ENCODE results near the gene GK2.

GK2 gene

DNA sequence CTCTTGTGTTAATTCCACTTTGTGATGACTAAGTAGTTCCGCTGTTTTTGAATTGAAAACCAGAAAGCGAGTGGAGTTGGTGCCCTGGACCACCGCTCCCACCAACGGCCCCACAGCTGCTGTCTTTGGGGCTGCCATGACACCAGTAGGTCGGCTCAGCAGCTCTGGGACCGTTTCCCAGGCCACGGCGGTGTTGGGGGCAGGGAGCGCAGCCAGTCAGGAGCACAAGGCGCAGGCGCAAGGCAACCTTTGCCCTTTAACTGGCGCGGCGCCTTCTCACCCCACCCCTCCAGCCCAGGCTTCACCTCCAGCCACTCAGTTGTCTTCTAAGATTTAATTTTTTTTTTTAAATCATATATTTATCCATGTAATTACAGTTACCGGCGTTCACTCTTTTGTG, at the start of gene GK2:
Gene GK2, minus strand, starts transcription at position 166 of the 400 bp plus-strand sequence. Its CDS starts 28 bp downstream, at position 138.
- no peaks in the 10 kb centered on the region for H3K9me3 ChIP-seq (ENCODE audit: insufficient read depth, low read length)
- no peaks in the 10 kb centered on the region for H3K4me1 ChIP-seq (ENCODE audit: insufficient read depth, insufficient read length)
- no peaks in the 10 kb centered on the region for H3K27me3 ChIP-seq (ENCODE audit: insufficient read depth, insufficient read length)
- no peaks in the 10 kb centered on the region for H3K36me3 ChIP-seq (ENCODE audit: insufficient read depth, insufficient read length, low read length)
- DNase-seq (ENCODE audit: low read depth, low spot score): no peak
- no peak for TF ChIP-seq SUZ12 (IDR thresholded peaks at IDR 0.05; ENCODE audit: extremely low read depth, insufficient read depth, insufficient read length)
- H3K9ac ChIP-seq (ENCODE audit: insufficient read length, low read depth): no peak within 1 kb of the TSS
- H3K4me3 ChIP-seq (ENCODE audit: insufficient read length, low read depth): no peak within 1 kb of the TSS

DNA sequence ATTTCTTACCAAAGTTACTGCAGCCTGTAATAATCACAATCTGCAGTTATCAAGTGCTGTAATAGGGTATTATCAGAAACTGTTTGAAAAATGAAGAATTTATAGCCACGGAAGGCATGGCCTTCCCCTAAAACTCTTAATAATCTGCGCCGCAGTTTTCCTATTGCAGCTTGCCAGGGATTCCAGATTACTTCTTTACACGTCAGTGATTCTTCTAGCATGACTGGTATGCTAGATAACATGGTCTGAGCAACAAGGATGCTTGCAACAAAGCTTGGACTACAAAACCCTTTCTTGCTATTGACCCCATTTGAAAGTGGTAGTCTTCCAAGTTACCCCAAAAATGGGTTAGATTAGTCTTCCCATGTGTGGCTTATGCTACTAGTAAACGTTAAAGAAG, 47.2 kb upstream of the GK2 start:
- no peaks in the 10 kb centered on the region for H3K4me1 ChIP-seq (ENCODE audit: insufficient read depth, insufficient read length)
- H3K9me3 ChIP-seq (ENCODE audit: insufficient read depth, low read length): no peaks in the 10 kb centered on the region
- H3K36me3 ChIP-seq (ENCODE audit: insufficient read depth, insufficient read length, low read length): no peaks in the 10 kb centered on the region
- no peak for DNase-seq (ENCODE audit: low read depth, low spot score)
- no peak for TF ChIP-seq YY1 (IDR thresholded peaks at IDR 0.05; ENCODE audit: insufficient read depth, insufficient read length)
- no peak for TF ChIP-seq SUZ12 (IDR thresholded peaks at IDR 0.05; ENCODE audit: extremely low read depth, insufficient read depth, insufficient read length)
- no peak for TF ChIP-seq ZNF274 (IDR thresholded peaks at IDR 0.05; ENCODE audit: low read depth, low read length)
- H3K27me3 ChIP-seq (ENCODE audit: insufficient read depth, insufficient read length): no peaks in the 10 kb centered on the region
- H3K4me3 ChIP-seq (ENCODE audit: insufficient read length, low read depth): no peak overlapping the region
- H3K9ac ChIP-seq (ENCODE audit: insufficient read length, low read depth): no peak overlapping the region

DNA sequence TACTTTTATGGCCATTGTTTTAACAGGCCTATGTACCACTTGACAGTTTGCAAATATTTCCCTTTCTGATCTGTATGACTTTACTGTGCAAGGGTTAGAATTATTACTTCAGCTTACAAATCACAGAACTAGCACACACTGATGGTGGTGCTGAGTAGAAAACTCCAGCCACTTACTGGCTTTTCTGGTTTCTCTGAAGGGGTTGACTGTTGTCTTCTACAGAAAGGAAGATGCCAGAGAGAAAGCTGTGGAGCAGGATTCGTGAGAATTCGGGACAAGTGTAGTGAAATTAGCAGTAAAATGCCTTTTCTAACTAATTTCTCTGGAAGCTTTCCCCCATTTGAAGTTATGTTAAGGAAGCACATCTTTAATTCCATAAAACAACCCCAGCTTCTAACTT, 46.6 kb upstream of the GK2 start:
- no peak for DNase-seq (ENCODE audit: low read depth, low spot score)
- Histone ChIP-seq H3K4me3 (ENCODE audit: insufficient read length, low read depth) (no peak overlapping the region), H3K27me3 (ENCODE audit: insufficient read depth, insufficient read length) (no peaks in the 10 kb centered on the region), H3K4me1 (ENCODE audit: insufficient read depth, insufficient read length) (no peaks in the 10 kb centered on the region), H3K36me3 (ENCODE audit: insufficient read depth, insufficient read length, low read length) (no peaks in the 10 kb centered on the region), H3K9me3 (ENCODE audit: insufficient read depth, low read length) (no peaks in the 10 kb centered on the region), H3K9ac (ENCODE audit: insufficient read length, low read depth) (no peak overlapping the region)
- TF ChIP-seq SUZ12 (IDR thresholded peaks at IDR 0.05; ENCODE audit: extremely low read depth, insufficient read depth, insufficient read length) (no peak), YY1 (IDR thresholded peaks at IDR 0.05; ENCODE audit: insufficient read depth, insufficient read length) (no peak), ZNF274 (IDR thresholded peaks at IDR 0.05; ENCODE audit: low read depth, low read length) (no peak)

DNA sequence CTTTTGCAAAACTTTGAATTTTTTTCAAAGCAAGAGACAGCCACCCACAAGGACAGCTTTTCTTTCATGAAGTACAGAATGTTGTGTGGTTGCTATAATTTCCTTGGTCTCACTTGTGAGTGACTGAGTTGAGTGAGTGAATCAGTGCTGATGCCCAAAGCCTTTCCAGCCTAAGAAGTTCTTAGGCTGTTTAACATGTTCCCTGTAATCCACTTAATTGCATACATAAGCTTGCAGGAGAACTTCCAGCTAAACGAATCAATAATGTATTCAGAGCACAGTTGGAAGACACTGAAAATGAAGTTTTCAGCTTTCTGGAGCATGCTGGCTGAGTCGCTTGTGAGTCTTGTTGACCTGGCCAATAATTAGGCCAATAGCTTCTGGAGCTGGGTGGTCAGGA, 42.0 kb upstream of the GK2 start:
- H3K9ac ChIP-seq (ENCODE audit: insufficient read length, low read depth): no peak overlapping the region
- TF ChIP-seq SUZ12 (IDR thresholded peaks at IDR 0.05; ENCODE audit: extremely low read depth, insufficient read depth, insufficient read length) (no peak), ZNF274 (IDR thresholded peaks at IDR 0.05; ENCODE audit: low read depth, low read length) (no peak)
- no peaks in the 10 kb centered on the region for H3K9me3 ChIP-seq (ENCODE audit: insufficient read depth, low read length)
- H3K27me3 ChIP-seq (ENCODE audit: insufficient read depth, insufficient read length): no peaks in the 10 kb centered on the region
- no peak overlapping the region for H3K4me3 ChIP-seq (ENCODE audit: insufficient read length, low read depth)
- no peaks in the 10 kb centered on the region for H3K36me3 ChIP-seq (ENCODE audit: insufficient read depth, insufficient read length, low read length)
- no peak for DNase-seq (ENCODE audit: low read depth, low spot score)
- no peaks in the 10 kb centered on the region for H3K4me1 ChIP-seq (ENCODE audit: insufficient read depth, insufficient read length)

DNA sequence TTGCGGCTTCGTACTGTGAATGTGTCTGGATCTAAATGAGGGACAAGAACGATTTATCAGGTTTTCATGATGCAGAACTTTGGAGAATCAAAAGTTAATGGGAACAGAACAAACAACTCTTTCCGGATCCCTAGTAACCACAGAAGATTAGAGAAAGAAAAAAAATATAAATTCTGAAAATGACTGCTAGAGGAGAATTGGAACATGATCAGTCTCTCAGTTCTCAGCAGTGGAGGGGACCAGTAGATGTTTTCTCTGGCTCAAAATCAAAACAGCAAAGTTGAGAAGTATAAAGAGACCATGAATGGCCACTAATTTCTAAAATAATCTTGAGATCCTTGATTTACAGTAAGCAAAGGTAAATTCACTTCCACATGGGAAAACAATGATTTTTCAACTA, 38.1 kb upstream of the GK2 start:
- H3K4me3 ChIP-seq (ENCODE audit: insufficient read length, low read depth): no peak overlapping the region
- no peaks in the 10 kb centered on the region for H3K4me1 ChIP-seq (ENCODE audit: insufficient read depth, insufficient read length)
- no peaks in the 10 kb centered on the region for H3K36me3 ChIP-seq (ENCODE audit: insufficient read depth, insufficient read length, low read length)
- no peak overlapping the region for H3K9ac ChIP-seq (ENCODE audit: insufficient read length, low read depth)
- no peaks in the 10 kb centered on the region for H3K9me3 ChIP-seq (ENCODE audit: insufficient read depth, low read length)
- TF ChIP-seq YY1 (IDR thresholded peaks at IDR 0.05; ENCODE audit: insufficient read depth, insufficient read length) (no peak), ZNF274 (IDR thresholded peaks at IDR 0.05; ENCODE audit: low read depth, low read length) (no peak), SUZ12 (IDR thresholded peaks at IDR 0.05; ENCODE audit: extremely low read depth, insufficient read depth, insufficient read length) (no peak)
- DNase-seq (ENCODE audit: low read depth, low spot score): no peak
- H3K27me3 ChIP-seq (ENCODE audit: insufficient read depth, insufficient read length): no peaks in the 10 kb centered on the region

DNA sequence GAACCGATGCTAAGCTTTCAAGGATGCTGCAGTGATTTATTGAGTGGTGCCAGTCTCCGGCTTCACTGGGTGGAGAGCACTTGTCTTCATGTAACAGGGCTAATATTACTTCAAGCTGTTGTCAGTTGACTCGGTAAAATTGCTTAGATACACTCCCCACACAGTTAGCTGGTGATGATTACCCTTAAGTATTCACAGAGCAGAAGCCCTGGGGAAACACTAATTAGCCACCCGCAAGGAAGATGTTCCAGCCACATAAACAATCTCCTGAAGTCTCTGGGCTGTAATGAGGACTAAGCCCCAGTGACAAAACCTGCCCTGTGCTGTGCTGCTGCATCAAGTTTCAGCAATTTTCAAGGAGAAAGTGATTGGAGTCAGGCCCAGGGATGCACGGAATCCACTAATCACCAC, 37.3 kb upstream of the GK2 start:
- no peaks in the 10 kb centered on the region for H3K36me3 ChIP-seq (ENCODE audit: insufficient read depth, insufficient read length, low read length)
- H3K9me3 ChIP-seq (ENCODE audit: insufficient read depth, low read length): no peaks in the 10 kb centered on the region
- H3K27me3 ChIP-seq (ENCODE audit: insufficient read depth, insufficient read length): no peaks in the 10 kb centered on the region
- TF ChIP-seq SUZ12 (IDR thresholded peaks at IDR 0.05; ENCODE audit: extremely low read depth, insufficient read depth, insufficient read length) (no peak), YY1 (IDR thresholded peaks at IDR 0.05; ENCODE audit: insufficient read depth, insufficient read length) (no peak), ZNF274 (IDR thresholded peaks at IDR 0.05; ENCODE audit: low read depth, low read length) (no peak)
- DNase-seq (ENCODE audit: low read depth, low spot score): peak; percentile 2
- H3K9ac ChIP-seq (ENCODE audit: insufficient read length, low read depth): no peak overlapping the region
- no peak overlapping the region for H3K4me3 ChIP-seq (ENCODE audit: insufficient read length, low read depth)
- no peaks in the 10 kb centered on the region for H3K4me1 ChIP-seq (ENCODE audit: insufficient read depth, insufficient read length)

DNA sequence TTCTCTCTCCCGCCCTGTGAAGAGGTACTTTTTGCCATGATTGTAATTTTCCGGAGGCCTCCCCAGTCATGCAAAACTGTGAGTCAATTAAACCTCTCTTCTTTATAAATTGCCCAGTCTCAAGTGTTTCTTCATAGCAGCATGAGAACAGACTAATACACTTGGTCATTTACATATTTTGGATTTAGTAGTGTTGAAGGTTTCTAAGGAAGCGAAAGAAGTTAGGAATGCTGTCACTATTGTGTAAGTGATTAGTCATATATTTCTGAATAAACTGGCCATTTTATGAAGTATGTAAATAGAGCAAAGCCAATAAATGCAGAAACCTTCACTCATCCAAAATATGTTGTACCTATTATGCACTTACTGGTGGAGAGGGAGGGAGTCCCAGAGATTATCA, 34.4 kb upstream of the GK2 start:
- H3K4me1 ChIP-seq (ENCODE audit: insufficient read depth, insufficient read length): no peaks in the 10 kb centered on the region
- H3K9ac ChIP-seq (ENCODE audit: insufficient read length, low read depth): no peak overlapping the region
- DNase-seq (ENCODE audit: low read depth, low spot score): no peak
- H3K36me3 ChIP-seq (ENCODE audit: insufficient read depth, insufficient read length, low read length): no peaks in the 10 kb centered on the region
- H3K9me3 ChIP-seq (ENCODE audit: insufficient read depth, low read length): no peaks in the 10 kb centered on the region
- H3K27me3 ChIP-seq (ENCODE audit: insufficient read depth, insufficient read length): no peaks in the 10 kb centered on the region
- TF ChIP-seq SUZ12 (IDR thresholded peaks at IDR 0.05; ENCODE audit: extremely low read depth, insufficient read depth, insufficient read length) (no peak), YY1 (IDR thresholded peaks at IDR 0.05; ENCODE audit: insufficient read depth, insufficient read length) (no peak), ZNF274 (IDR thresholded peaks at IDR 0.05; ENCODE audit: low read depth, low read length) (no peak)
- H3K4me3 ChIP-seq (ENCODE audit: insufficient read length, low read depth): no peak overlapping the region

DNA sequence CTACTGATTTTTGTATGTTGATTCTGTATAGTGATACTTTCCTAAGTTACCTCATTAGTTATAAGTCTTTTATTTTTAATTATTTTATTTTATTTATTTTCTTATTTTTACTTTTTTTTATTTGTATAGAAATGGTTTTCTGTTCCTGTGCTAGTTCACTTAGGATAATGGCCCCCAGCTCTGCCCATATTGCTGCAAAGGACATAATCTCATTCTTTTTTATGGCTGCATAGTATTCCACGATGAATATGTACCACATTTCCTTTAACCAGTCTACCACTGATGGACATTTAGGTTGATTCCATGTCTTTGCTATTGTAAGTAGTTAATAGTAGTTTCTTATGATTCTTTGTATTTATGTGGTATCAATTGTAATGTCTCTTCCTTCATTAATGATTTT, 31.5 kb upstream of the GK2 start:
- no peak for DNase-seq (ENCODE audit: low read depth, low spot score)
- no peaks in the 10 kb centered on the region for H3K36me3 ChIP-seq (ENCODE audit: insufficient read depth, insufficient read length, low read length)
- TF ChIP-seq ZNF274 (IDR thresholded peaks at IDR 0.05; ENCODE audit: low read depth, low read length): no peak
- no peak for TF ChIP-seq SUZ12 (IDR thresholded peaks at IDR 0.05; ENCODE audit: extremely low read depth, insufficient read depth, insufficient read length)
- TF ChIP-seq YY1 (IDR thresholded peaks at IDR 0.05; ENCODE audit: insufficient read depth, insufficient read length): no peak
- no peak overlapping the region for H3K9ac ChIP-seq (ENCODE audit: insufficient read length, low read depth)
- no peaks in the 10 kb centered on the region for H3K27me3 ChIP-seq (ENCODE audit: insufficient read depth, insufficient read length)
- no peaks in the 10 kb centered on the region for H3K9me3 ChIP-seq (ENCODE audit: insufficient read depth, low read length)
- H3K4me1 ChIP-seq (ENCODE audit: insufficient read depth, insufficient read length): no peaks in the 10 kb centered on the region
- H3K4me3 ChIP-seq (ENCODE audit: insufficient read length, low read depth): no peak overlapping the region

Data from NT2/D1 (cell line).